K562 (cell line): Measurements from ENCODE around the gene FOXP3. TPM values are rescaled to one million over a fixed set of nuclear protein-coding genes. Genes with fewer than 3 reads are reported as not detected.

Source experiments
- ATAC-seq: fragments of 200-7000 bp; cut with Tn5 transposase; 3 replicates; pipeline ENCODE4 v1.9.1; 2020; ENCODE audit warnings: moderate library complexity
- BruUV-seq: library from RNA; stranded (reverse); fragments of 400-500 nt; replicated peaks from 2 replicates; lab custom pipeline; 2021; lab: Mats Ljungman, UMichigan
- CTCF ChIA-PET: fragments of 300-600 bp; formaldehyde crosslinking; extraction: SDS; loops from one replicate; lab custom pipeline; 2021; ENCODE audit warnings: low intra/inter-chr PET ratio; lab: Yijun Ruan, JAX
- POLR2A ChIA-PET: fragments of 300-600, 350-650 bp; sonication (Branson Sonifier 250); formaldehyde crosslinking; extraction: SDS; loops from one replicate; lab custom pipeline; 2021; ENCODE audit warnings: antibody characterized with exemption, inconsistent platforms; lab: Yijun Ruan, JAX
- DNase-seq, 4 experiments: peaks; one replicate each; pipeline versions ENCODE4 v3.0.0 to v3.0.0-alpha.2; 2011 to 2018; ENCODE audit warnings: low spot score in 3 of 4, mixed read lengths in 3 of 4; ENCODE audit errors: extremely low read depth in 1 of 4
- FAIRE-seq: peaks from 2 replicates; lab custom pipeline; 2011; peaks lifted over from hg19 to GRCh38; lab: Jason Lieb, UNC
- H2AFZ ChIP-seq: 2 replicates; pipeline ENCODE4 v1.6.0; 2011; ENCODE audit warnings: low read depth, low read length, control low read depth, inconsistent platforms
- H3K27ac ChIP-seq: fragments of 200-600 bp; 3 replicates; pipeline ENCODE4 v1.8.0; 2011; ENCODE audit warnings: low read depth, mild to moderate bottlenecking, control low read depth, inconsistent platforms, low read length, moderate library complexity, mixed read lengths; ENCODE audit errors: extremely low read depth
- H3K27me3 ChIP-seq, 2 experiments: fragments of 300-600 bp in 1 of 2; 2 replicates in 1 of 2; 3 replicates in 1 of 2; pipeline versions ENCODE4 v1.6.0 to v1.8.0; 2011; ENCODE audit warnings: inconsistent platforms in 2 of 2, low read length in 2 of 2, mild to moderate bottlenecking in 1 of 2, mixed read lengths in 1 of 2, moderate library complexity in 1 of 2; ENCODE audit not compliant: control insufficient read depth in 2 of 2, insufficient read depth in 2 of 2
- H3K36me3 ChIP-seq: fragments of 300-600 bp; 3 replicates; pipeline ENCODE4 v1.8.0; 2011; ENCODE audit warnings: mild to moderate bottlenecking, low read length, inconsistent platforms; ENCODE audit not compliant: control insufficient read depth, insufficient read depth
- H3K4me1 ChIP-seq, 2 experiments: fragments of 200-600 bp in 1 of 2; replicated peaks in 1 of 2; 2 replicates in 1 of 2; 3 replicates in 1 of 2; pipeline versions ENCODE4 v1.5.1 to v1.8.0; 2011; ENCODE audit warnings: inconsistent platforms in 2 of 2, low read length in 2 of 2, mild to moderate bottlenecking in 1 of 2, mixed read lengths in 1 of 2, moderate library complexity in 1 of 2; ENCODE audit not compliant: control insufficient read depth in 2 of 2, insufficient read depth in 2 of 2
- H3K4me2 ChIP-seq: 2 replicates; pipeline ENCODE4 v1.6.1; 2011; ENCODE audit warnings: low read length, control low read depth, inconsistent platforms, mixed read lengths; ENCODE audit not compliant: insufficient read depth
- H3K4me3 ChIP-seq: fragments of 200-600 bp; sonication (generic), shearing (Covaris generic); 2 replicates; pipeline ENCODE4 v1.5.1; 2016; ENCODE audit warnings: control low read depth, inconsistent platforms
- H3K79me2 ChIP-seq: fragments of 200-600 bp; 3 replicates; pipeline ENCODE4 v1.8.0; 2011; ENCODE audit warnings: low read length, inconsistent platforms; ENCODE audit not compliant: control insufficient read depth, insufficient read depth
- H3K9ac ChIP-seq, 2 experiments: 2 replicates each; pipeline versions ENCODE4 v1.6.0 to v1.6.1; 2011; ENCODE audit warnings: low read depth in 2 of 2, low read length in 2 of 2, control low read depth in 1 of 2, inconsistent platforms in 1 of 2, mild to moderate bottlenecking in 1 of 2, mixed read lengths in 1 of 2; ENCODE audit not compliant: insufficient read depth in 1 of 2
- H3K9me1 ChIP-seq: one replicate; pipeline ENCODE4 v1.6.0; 2011; ENCODE audit warnings: inconsistent platforms, mild to moderate bottlenecking, low read length, moderate library complexity; ENCODE audit not compliant: control insufficient read depth, insufficient read depth
- H3K9me3 ChIP-seq: replicated peaks from 2 replicates; pipeline ENCODE4 v1.5.1; 2011; ENCODE audit warnings: low read depth, low read length, inconsistent platforms; ENCODE audit not compliant: control insufficient read depth, insufficient read depth
- H4K20me1 ChIP-seq: replicated peaks from 2 replicates; pipeline ENCODE4 v1.6.1; 2011; ENCODE audit warnings: low read length, inconsistent platforms, mixed read lengths; ENCODE audit not compliant: control insufficient read depth, insufficient read depth
- HDAC6 ChIP-seq: IDR thresholded peaks from 2 replicates; pipeline ENCODE4 v1.6.1; 2012; ENCODE audit warnings: low read depth, mild to moderate bottlenecking, control low read depth, inconsistent platforms, low read length, moderate library complexity
- KLF10 ChIP-seq: fragments of 250-450 bp; sonication (Bioruptor Pico); IDR thresholded peaks from 2 replicates; pipeline ENCODE4 v1.6.1; 2021; ENCODE audit warnings: matching md5 sums
- MBD2 ChIP-seq: sonication (generic); IDR thresholded peaks from 2 replicates; pipeline ENCODE4 v1.6.1; 2016; ENCODE audit warnings: low read depth, borderline replicate concordance
- NEUROD1 ChIP-seq: fragments of 150-350 bp; IDR thresholded peaks from 2 replicates; pipeline ENCODE4 v1.6.1; 2014; ENCODE audit warnings: borderline replicate concordance, low read length, low read depth; ENCODE audit not compliant: partially characterized antibody
- NFRKB ChIP-seq: fragments of 450-650 bp; IDR thresholded peaks from 2 replicates; pipeline ENCODE4 v1.6.1; 2016; ENCODE audit warnings: low read depth
- POLR2G ChIP-seq: fragments of 200-400 bp; formaldehyde crosslinking; IDR thresholded peaks from 2 replicates; pipeline ENCODE4 v1.6.1; 2017; ENCODE audit warnings: low read depth, mild to moderate bottlenecking, antibody characterized with exemption, low read length, moderate library complexity
- ZNF324 ChIP-seq: fragments of 250-450 bp; sonication (Bioruptor Pico); IDR thresholded peaks from 2 replicates; pipeline ENCODE4 v1.4.0; 2020; ENCODE audit warnings: mild to moderate bottlenecking
- WGBS: fragments of 100-300 bp; shearing (Covaris generic); methylation state at CpG from one replicate; pipeline ENCODE4 v1.1.6; 2016; ENCODE audit warnings: low coverage, mixed read lengths; ENCODE audit not compliant: insufficient coverage; ENCODE audit errors: missing lambda C conversion rate; 5-methylcytosine and 5-hydroxymethylcytosine counted together
- in situ Hi-C: fragments of 300-500 bp; cut with MboI; formaldehyde crosslinking; loops from 4 replicates; pipeline ENCODE4 v1.15.0; 2018; ENCODE audit warnings: inconsistent platforms, mixed read lengths
- intact Hi-C: fragments of 100-400 bp; cut with micrococcal nuclease; formaldehyde crosslinking; loops from 2 replicates; pipeline ENCODE4 v1.14.2; 2022
- polyA plus RNA-seq, 8 experiments: library from polyadenylated mRNA; depleted of rRNA in 4 of 8; stranded (reverse) in 5 of 8; unstranded in 3 of 8; fragments of >200 nt; fragmentation: Nextera tagmentation in 2 of 8; fragmentation: Illumina TruSeq in 1 of 8; extraction: Ambion mirVana in 2 of 8; extraction: Trizol in 1 of 8; gene quantifications; 2 replicates each; pipeline versions ENCODE4 v1.2.1 to v1.2.3, GENCODE V29; 2011 to 2014; ENCODE audit warnings: inconsistent platforms in 1 of 8, missing spikeins in 1 of 8
- total RNA-seq, 7 experiments: library from RNA; depleted of rRNA in 6 of 7; stranded (reverse); fragments of >200 nt in 6 of 7; fragmentation: Illumina TruSeq in 2 of 7; extraction: Trizol in 2 of 7; gene quantifications; 2 replicates each; pipeline versions ENCODE4 v1.2.1 to v1.2.3, GENCODE V29; 2011 to 2021; ENCODE audit warnings: low replicate concordance in 1 of 7
- TF ChIP-seq, protein P1 (sequence below): fragments of 450-650 bp; IDR thresholded peaks from 2 replicates; pipeline ENCODE4 v1.6.1; 2016; ENCODE audit warnings: mild to moderate bottlenecking, moderate library complexity
- TF ChIP-seq, protein P2 (sequence below): fragments of 450-650 bp; formaldehyde crosslinking; conservative IDR thresholded peaks from 2 replicates; pipeline ENCODE4 v1.4.0; 2022; ENCODE audit warnings: mild to moderate bottlenecking, missing genetic modification characterization
- TF ChIP-seq, protein P3 (sequence below): fragments of 450-650 bp; IDR thresholded peaks from 2 replicates; pipeline ENCODE4 v1.6.1; 2016; ENCODE audit warnings: low read depth, mild to moderate bottlenecking, moderate library complexity

The FOXP3 gene
- total and polyA plus RNA-seq, 9 of the 15 experiments (the other 6 are each of a cell fraction or from before 2014, with no cell fraction given) = 0.04 to 0.24 (median 0.07) TPM; not detected in 4

DNA sequence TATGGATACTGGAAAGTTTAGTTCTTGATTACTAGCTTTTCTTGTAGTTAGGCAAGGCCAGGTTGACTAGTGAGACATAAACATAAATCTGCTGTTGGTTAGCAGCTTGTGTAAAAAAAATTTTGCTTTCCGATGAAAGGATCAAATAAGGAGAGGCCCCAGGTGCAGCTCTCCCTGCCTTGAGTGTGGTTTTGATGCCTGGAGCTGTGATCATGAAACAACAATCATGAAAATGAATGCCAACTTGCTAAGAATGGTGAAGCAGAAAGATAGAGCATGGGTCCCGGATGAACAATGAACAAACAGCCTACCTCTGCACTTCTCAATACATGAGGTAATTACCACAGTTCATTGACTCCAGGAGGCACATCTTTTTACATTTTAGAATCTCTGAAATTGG is 50.1 kb downstream of the FOXP3 start:
- H2AFZ ChIP-seq = no peak overlapping the region
- H3K4me2 ChIP-seq = no peak overlapping the region
- in situ Hi-C loops = no loop called here
- FAIRE-seq = no peak
- H3K36me3 ChIP-seq = no peaks in the 10 kb centered on the region
- 0% methylated on average over 2 of the region's 2 CpGs for WGBS
- H3K9ac ChIP-seq = no peak overlapping the region
- BruUV-seq = no TSS peak
- ChIA-PET CTCF (no interaction called here), POLR2A (interaction anchor here (0.6 to 1.4 kb wide), 3 partner anchors 12 to 545 kb away, joined by 3 read pairs; no protein-coding TSS in a partner anchor)
- H3K9me1 ChIP-seq = no peaks in the 10 kb centered on the region
- H3K4me1 ChIP-seq = peaks cover 0 to 5% of the 10 kb centered on the region in 2 experiments; a peak in 3 of 5 replicates
- H3K27ac ChIP-seq = no peak overlapping the region
- no peaks in the 10 kb centered on the region for H4K20me1 ChIP-seq
- no peak for ATAC-seq
- DNase-seq = no peak
- intact Hi-C loops = no loop called here
- no peaks in the 10 kb centered on the region for H3K79me2 ChIP-seq
- peaks cover 3 to 19% of the 10 kb centered on the region in 2 experiments; a peak in 3 of 5 replicates for H3K27me3 ChIP-seq
- H3K9me3 ChIP-seq = no peaks in the 10 kb centered on the region
- H3K4me3 ChIP-seq = no peak overlapping the region
- TF ChIP-seq NFRKB (no peak), NEUROD1 (no peak), POLR2G (no peak), ZNF324 (no peak), HDAC6 (no peak), KLF10 (no peak), MBD2 (no peak)
- TF ChIP-seq, protein P1, sequence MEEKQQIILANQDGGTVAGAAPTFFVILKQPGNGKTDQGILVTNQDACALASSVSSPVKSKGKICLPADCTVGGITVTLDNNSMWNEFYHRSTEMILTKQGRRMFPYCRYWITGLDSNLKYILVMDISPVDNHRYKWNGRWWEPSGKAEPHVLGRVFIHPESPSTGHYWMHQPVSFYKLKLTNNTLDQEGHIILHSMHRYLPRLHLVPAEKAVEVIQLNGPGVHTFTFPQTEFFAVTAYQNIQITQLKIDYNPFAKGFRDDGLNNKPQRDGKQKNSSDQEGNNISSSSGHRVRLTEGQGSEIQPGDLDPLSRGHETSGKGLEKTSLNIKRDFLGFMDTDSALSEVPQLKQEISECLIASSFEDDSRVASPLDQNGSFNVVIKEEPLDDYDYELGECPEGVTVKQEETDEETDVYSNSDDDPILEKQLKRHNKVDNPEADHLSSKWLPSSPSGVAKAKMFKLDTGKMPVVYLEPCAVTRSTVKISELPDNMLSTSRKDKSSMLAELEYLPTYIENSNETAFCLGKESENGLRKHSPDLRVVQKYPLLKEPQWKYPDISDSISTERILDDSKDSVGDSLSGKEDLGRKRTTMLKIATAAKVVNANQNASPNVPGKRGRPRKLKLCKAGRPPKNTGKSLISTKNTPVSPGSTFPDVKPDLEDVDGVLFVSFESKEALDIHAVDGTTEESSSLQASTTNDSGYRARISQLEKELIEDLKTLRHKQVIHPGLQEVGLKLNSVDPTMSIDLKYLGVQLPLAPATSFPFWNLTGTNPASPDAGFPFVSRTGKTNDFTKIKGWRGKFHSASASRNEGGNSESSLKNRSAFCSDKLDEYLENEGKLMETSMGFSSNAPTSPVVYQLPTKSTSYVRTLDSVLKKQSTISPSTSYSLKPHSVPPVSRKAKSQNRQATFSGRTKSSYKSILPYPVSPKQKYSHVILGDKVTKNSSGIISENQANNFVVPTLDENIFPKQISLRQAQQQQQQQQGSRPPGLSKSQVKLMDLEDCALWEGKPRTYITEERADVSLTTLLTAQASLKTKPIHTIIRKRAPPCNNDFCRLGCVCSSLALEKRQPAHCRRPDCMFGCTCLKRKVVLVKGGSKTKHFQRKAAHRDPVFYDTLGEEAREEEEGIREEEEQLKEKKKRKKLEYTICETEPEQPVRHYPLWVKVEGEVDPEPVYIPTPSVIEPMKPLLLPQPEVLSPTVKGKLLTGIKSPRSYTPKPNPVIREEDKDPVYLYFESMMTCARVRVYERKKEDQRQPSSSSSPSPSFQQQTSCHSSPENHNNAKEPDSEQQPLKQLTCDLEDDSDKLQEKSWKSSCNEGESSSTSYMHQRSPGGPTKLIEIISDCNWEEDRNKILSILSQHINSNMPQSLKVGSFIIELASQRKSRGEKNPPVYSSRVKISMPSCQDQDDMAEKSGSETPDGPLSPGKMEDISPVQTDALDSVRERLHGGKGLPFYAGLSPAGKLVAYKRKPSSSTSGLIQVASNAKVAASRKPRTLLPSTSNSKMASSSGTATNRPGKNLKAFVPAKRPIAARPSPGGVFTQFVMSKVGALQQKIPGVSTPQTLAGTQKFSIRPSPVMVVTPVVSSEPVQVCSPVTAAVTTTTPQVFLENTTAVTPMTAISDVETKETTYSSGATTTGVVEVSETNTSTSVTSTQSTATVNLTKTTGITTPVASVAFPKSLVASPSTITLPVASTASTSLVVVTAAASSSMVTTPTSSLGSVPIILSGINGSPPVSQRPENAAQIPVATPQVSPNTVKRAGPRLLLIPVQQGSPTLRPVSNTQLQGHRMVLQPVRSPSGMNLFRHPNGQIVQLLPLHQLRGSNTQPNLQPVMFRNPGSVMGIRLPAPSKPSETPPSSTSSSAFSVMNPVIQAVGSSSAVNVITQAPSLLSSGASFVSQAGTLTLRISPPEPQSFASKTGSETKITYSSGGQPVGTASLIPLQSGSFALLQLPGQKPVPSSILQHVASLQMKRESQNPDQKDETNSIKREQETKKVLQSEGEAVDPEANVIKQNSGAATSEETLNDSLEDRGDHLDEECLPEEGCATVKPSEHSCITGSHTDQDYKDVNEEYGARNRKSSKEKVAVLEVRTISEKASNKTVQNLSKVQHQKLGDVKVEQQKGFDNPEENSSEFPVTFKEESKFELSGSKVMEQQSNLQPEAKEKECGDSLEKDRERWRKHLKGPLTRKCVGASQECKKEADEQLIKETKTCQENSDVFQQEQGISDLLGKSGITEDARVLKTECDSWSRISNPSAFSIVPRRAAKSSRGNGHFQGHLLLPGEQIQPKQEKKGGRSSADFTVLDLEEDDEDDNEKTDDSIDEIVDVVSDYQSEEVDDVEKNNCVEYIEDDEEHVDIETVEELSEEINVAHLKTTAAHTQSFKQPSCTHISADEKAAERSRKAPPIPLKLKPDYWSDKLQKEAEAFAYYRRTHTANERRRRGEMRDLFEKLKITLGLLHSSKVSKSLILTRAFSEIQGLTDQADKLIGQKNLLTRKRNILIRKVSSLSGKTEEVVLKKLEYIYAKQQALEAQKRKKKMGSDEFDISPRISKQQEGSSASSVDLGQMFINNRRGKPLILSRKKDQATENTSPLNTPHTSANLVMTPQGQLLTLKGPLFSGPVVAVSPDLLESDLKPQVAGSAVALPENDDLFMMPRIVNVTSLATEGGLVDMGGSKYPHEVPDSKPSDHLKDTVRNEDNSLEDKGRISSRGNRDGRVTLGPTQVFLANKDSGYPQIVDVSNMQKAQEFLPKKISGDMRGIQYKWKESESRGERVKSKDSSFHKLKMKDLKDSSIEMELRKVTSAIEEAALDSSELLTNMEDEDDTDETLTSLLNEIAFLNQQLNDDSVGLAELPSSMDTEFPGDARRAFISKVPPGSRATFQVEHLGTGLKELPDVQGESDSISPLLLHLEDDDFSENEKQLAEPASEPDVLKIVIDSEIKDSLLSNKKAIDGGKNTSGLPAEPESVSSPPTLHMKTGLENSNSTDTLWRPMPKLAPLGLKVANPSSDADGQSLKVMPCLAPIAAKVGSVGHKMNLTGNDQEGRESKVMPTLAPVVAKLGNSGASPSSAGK = no peak
- TF ChIP-seq, protein P2, sequence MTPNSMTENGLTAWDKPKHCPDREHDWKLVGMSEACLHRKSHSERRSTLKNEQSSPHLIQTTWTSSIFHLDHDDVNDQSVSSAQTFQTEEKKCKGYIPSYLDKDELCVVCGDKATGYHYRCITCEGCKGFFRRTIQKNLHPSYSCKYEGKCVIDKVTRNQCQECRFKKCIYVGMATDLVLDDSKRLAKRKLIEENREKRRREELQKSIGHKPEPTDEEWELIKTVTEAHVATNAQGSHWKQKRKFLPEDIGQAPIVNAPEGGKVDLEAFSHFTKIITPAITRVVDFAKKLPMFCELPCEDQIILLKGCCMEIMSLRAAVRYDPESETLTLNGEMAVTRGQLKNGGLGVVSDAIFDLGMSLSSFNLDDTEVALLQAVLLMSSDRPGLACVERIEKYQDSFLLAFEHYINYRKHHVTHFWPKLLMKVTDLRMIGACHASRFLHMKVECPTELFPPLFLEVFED (CRISPR knock-in tag) = no peak
- TF ChIP-seq, protein P3, sequence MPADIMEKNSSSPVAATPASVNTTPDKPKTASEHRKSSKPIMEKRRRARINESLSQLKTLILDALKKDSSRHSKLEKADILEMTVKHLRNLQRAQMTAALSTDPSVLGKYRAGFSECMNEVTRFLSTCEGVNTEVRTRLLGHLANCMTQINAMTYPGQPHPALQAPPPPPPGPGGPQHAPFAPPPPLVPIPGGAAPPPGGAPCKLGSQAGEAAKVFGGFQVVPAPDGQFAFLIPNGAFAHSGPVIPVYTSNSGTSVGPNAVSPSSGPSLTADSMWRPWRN = no peak
